HG02884 (cell line): ENCODE data around the gene SAP25.
"Not testable (repeated sequence)": the region's sequence is repeated elsewhere in the genome, so short reads cannot be mapped to it uniquely, and the experiment has no call there.

ENCODE experiments used
- ATAC-seq: cut with Tn5 transposase; IDR thresholded peaks from one replicate; pipeline ENCODE4 v1.9.1; 2021; ENCODE audit warnings: mild to moderate bottlenecking, moderate library complexity; ENCODE audit not compliant: unreplicated experiment

SAP25 gene

GRCh38 chr7:100538654-100539435 is 34.9 kb downstream of the SAP25 start, which contains the start of gene AGFG2:
AGFG2 (plus strand) TSS chr7:100539203; CDS start chr7:100539347, 144 bp downstream.
- ATAC-seq, result peak; percentile 94

GRCh38 chr7:100538348-100538653 is 35.4 kb downstream of the SAP25 start:
- ATAC-seq, result no peak

GRCh38 chr7:100536695-100537094 is 37.0 kb downstream of the SAP25 start:
- ATAC-seq, result not testable (repeated sequence)

GRCh38 chr7:100535982-100536381 is 37.7 kb downstream of the SAP25 start:
- not testable (repeated sequence) for ATAC-seq

GRCh38 chr7:100532165-100533022 is 41.3 kb downstream of the SAP25 start:
- ATAC-seq, result no peak

GRCh38 chr7:100528108-100528866 is 45.4 kb downstream of the SAP25 start:
- ATAC-seq, result not testable (repeated sequence)

- ATAC-seq, result not testable (repeated sequence)
Observed at GRCh38 chr7:100523192-100523591, 50.5 kb downstream of the SAP25 start.
